Forelimb muscle (tissue), 1 donor: ENCODE results near the gene TPO. TPM values are rescaled to one million over a fixed set of nuclear protein-coding genes. Genes with fewer than 3 reads are reported as not detected.
"Not testable (repeated sequence)": the region's sequence is repeated elsewhere in the genome, so short reads cannot be mapped to it uniquely, and the experiment has no call there.

Experiments used
- DNase-seq: peaks from one replicate; pipeline ENCODE4 v3.0.0-alpha.2; 2013; ENCODE audit warnings: low read depth
- polyA plus RNA-seq: library from polyadenylated mRNA; unstranded; fragments of 120-200 nt; gene quantifications from one replicate; pipeline ENCODE4 v1.2.1, GENCODE V29; 2013; ENCODE audit not compliant: insufficient read length

Gene TPO
- polyA plus RNA-seq = 0.30 TPM

DNA sequence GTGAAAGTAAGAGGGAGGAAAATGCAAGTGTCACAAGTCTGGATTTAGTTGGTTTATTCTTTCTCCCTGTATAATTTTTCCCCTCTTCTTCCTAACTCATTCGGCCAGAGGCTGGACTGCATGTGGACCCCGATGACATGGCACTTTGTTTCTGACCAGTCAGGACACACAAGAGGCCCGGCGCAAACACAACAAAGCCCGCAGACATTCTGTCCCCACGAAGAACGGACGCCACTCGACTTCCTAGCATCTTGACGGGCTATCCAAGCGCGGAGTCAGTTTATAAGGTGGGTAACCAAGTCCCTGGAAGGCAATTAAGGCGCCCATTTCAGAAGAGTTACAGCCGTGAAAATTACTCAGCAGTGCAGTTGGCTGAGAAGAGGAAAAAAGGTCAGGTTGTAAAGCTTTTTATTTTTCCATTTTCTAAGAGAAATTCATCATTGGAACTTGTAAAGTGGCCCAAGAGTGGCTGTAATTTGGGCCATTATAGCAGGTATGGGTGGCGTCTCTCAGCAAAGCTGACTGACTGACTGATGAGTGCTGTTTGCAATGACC is at the start of gene TPO:
TPO (plus strand) TSS at position 308 of the 555 bp plus-strand sequence. CDS start 946 bp downstream, outside the sequence.
- DNase-seq = no peak

DNA sequence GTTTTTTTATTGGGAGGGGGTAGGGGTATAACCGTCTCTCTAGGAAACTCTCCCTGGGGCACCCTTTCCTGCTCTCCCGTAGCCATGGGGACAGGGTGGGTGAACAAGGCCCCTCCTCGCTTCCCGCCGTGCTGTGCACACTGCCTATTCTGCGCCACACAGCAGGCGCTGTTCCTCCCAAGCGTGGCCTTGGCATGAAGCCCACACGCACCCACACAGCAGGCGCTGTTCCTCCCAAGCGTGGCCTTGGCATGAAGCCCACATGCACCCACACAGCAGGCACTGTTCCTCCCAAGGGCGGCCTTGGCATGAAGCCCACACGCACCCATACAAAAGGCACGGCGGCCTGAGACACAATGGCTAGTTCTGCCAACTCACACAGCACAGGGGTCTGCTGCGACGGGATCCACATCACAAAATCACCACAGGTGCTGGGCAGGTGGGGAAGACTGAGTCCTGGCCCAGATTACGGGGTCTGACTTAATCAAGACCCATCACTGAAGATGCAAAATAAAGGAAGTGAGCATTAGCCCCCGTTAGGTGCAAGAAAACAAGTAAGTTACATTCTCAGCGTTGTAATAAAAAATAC is 46.6 kb upstream of the TPO start:
- no peak for DNase-seq

DNA sequence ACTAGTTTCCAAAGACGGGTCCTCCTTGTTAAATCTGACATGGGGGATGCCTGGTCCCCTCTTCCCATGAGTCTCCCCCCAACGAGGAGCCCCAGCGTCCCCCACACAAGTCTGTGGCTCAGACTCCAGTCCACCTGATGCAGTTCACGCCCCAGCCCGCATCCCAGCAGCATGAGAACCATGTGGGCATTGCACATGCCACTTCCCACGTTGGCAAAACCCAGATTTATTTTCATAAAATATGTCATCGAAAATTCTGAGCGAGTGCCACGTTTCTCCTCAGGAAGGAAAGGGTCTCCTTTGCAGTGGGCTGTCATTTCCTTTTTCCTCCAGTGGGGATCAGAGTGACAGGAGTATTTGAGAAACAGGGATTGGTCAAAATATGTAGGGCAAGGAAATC is 45.7 kb upstream of the TPO start:
- DNase-seq = no peak

GRCh38 chr2:1369905-1370304 is 43.4 kb upstream of the TPO start:
- DNase-seq = no peak

DNA sequence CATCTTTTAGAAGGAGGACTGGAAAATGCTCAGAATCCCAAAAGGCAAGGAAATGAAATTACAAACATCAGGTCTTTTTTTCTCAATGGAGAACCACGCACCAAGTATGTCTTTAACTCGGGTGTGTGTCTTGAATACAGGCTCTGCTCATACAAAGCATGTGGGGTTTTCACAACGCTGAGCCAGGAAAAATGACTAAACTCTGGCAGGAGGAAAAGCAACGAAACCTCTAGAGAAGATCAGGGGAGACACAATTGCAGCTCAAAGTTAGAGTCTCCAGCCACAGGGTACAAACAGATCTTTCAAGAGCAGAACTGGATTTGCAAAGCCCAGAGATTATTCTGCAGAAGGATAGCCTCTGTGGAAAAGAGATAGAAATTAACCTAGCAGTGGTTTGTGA is 42.8 kb upstream of the TPO start:
- peak; percentile 24 for DNase-seq

GRCh38 chr2:1371082-1371481 is 42.2 kb upstream of the TPO start:
- DNase-seq = no peak

- DNase-seq = no peak
Measured at GRCh38 chr2:1373830-1374229, 39.4 kb upstream of the TPO start.

- DNase-seq = no peak
Measured at GRCh38 chr2:1374287-1374686, 39.0 kb upstream of the TPO start.

DNA sequence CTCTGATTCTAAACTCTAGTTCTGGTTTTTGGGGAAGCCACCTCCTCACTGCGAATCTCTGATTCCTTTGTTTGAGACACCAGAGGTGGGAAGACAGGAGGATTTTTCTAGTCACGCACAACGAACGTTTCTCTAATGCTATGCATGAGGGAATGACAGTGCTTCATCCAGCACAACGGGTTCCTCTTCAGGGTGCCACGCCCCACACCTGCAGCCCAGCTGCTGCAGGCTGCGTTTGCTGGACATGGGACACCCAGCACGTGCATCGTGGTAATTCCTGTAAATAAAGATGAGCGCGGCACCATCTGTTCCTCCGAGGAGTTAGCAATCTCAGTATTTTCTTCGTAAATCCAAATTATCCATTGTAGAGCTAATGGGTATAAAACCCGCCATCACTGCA is 37.5 kb upstream of the TPO start:
- DNase-seq = no peak

DNA sequence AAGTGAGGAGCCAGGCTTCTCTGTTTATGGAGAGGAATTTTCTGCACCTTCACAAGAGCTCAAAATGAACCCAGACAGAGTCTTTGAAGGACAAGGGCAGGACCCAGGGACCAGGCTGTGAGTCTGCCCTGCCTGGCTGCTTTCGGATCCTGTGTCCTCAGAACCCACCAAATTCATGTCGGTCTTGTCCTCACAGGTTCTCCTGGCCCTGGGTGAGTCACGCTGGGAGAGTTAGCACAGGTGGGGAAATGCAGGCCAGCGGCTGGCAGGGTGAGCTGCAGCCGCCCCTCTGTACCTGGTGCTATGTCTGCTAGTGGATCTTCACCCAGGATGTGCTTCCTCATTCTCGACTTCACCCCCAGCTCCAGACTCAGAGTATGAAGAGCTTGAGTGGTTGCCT is 35.8 kb upstream of the TPO start:
- DNase-seq = no peak

DNA sequence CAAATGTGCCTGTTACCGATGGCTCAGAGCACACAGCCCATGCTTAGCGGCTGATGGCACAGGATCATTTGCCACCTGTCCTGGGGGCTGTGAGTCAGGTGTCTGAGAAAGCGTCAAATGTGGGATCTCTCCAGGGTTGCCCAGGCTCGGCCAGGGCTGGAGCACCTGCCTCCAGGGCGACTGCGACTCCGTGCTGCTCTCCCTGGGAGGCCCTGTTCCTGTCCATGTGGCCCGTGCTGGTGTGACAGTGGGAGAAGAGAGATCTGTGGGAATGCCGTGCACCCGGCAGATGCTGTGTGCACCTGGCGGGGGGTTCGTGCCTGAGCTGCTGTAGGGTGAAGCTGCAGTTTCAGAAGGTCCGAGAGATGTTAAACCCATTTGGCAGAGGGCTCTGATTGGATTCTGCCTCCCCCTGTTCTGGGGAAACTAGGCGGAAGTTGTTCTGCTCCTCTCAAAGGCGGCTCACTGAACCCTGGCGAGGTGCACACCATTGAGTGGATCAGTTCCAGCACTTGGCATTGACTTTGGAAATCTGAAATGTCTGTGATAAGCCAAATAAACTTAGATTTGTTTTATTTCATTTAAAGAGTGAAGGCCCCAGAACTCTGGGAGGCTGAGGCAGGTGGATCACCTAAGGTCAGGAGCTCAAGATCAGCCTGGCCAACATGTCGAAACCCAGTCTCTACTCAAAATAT is 34.7 kb upstream of the TPO start:
- DNase-seq = no peak

GRCh38 chr2:1381644-1382043 is 31.6 kb upstream of the TPO start:
- no peak for DNase-seq

- not testable (repeated sequence) for DNase-seq
Measured at GRCh38 chr2:1387954-1388725, 25.1 kb upstream of the TPO start.

- not testable (repeated sequence) for DNase-seq
Measured at GRCh38 chr2:1390118-1390517, 23.1 kb upstream of the TPO start.

DNA sequence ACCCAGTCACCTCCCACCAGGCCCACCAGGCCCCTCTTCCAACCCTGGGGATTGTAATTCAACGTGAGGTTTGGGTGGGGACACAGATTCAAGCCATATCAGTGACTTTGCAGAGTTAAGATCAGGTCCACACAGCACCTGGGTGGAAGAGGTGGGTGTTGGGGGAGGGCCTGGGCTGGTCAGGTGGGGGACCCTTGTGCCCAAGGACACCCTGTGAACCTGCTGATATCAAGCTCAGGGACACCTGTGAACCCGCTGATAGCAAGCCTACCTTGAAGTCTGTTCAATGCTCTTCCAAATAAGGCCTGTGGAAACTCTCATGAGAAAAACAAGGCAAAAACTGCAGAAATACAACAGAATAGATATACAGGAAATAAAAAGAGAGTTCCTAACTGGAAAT is 19.9 kb upstream of the TPO start:
- no peak for DNase-seq

- DNase-seq = no peak
Measured at GRCh38 chr2:1394709-1395408, 18.4 kb upstream of the TPO start.

DNA sequence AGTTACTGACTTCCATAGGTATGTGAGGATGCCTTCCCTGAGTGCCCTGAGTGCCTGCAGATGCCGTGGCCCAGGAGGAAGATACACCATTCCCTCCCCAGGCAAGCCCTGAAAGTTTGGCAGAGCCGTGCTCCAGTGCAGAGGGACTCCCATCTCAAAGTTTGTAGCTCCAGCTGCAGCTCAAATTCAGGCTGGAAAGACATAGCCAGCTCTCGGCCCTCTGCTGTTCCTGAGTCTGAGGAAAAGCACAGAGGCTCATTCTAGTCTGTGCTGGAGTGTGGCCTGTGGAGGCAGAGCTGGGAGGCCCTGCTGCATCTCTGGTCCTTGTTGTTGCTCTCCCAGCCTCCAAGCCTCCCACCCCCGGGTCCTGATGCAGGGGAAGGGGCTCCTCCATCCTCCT is 15.9 kb upstream of the TPO start:
- DNase-seq = no peak

DNA sequence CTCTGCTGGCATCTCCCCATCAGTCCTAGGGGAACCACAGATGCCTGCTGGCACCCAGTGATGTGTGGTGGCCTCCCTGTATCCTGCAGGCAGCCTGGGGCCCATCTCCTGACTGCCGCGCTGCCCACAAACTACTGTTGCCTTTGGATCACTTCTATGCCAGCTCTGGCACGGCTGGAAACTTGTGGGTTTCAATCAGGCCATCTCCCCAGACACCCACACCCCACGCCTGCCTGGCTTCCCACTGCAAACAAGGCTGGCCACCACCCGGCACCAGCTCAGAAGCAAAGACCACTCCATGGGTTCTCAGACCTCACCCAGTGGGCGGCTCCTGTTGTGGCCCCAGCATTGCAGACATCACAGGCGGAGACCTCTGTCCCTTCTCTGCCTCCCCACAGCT is 15.1 kb upstream of the TPO start:
- DNase-seq = no peak

DNA sequence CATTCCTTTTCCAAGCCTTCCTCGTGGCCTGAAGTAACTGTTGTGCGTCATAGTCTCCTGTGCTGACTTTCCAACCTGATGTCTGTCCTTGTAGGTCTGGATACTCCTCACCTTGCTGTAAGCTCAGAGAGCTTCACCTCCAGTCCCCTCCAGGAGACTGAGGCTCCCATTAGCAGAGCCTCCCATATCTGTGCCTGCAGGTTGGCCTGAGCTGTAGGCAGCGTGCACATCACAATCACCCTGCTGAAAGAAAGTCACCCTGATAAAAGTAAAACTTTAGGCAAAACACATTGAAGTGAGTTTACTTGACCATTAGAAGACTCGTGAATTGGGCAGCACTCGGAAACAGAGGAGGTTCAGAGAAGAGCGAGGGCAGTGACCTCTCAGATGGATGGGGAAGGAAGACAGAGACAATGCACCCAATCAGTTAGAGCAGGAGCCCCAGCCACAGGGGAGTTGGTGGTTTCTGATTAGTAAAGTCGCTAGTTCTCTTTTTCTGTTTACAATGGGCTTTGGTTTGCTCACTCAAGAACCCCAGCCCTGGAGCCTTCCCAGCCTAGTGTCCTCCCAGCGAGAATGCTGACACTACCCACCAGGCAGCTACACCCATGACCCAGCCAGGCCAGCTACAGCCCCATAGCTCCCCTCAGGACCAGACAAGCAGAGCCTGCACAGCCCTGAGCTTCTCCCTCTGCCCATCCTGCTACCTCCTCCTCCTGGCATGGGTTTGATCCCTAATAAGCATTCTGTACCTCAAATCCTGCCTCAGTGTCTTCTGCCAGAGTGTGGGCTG is 12.1 kb upstream of the TPO start:
- DNase-seq = no peak

- no peak for DNase-seq
Measured at GRCh38 chr2:1402064-1402463, 11.2 kb upstream of the TPO start.

DNA sequence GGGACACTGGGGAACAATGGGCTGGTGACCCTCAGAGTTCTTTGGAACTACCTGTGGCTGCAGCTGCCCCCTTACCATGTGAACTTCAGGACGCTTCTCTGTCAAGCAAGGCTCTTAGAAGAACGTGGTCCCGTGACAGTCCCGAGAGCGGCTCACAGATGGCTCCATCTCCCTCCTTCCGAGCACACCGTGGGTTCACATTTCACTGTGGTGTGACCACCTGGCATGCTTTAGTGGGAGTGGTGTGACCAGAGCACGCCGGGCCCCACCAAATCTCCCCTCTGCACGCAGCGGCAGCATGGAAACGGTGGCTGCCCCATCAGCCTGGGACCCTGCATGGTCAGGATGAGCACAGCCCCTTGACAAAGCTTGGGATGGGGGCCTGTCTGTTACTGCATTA is 9.7 kb upstream of the TPO start:
- no peak for DNase-seq
